PFSK-1 (cell line): ENCODE measurements around the gene HS6ST3.

Experiments
- FOXP2 ChIP-seq: optimal IDR thresholded peaks from 2 replicates; pipeline ENCODE3; 2011; ENCODE audit warnings: borderline replicate concordance, control low read depth, inconsistent platforms; ENCODE audit not compliant: insufficient read depth; ENCODE audit errors: extremely low read length, extremely low read depth
- POLR2AphosphoS5 ChIP-seq: IDR thresholded peaks from 2 replicates; pipeline ENCODE4 v1.6.1; 2012; ENCODE audit warnings: low read depth, mild to moderate bottlenecking, control low read depth, low read length, moderate library complexity
- REST ChIP-seq, 2 experiments: IDR thresholded peaks; 2 replicates each; pipeline versions ENCODE4 v1.6.1 to v1.8.0; 2011 to 2012; ENCODE audit warnings: low read depth in 2 of 2, low read length in 2 of 2, control low read depth in 1 of 2, inconsistent platforms in 1 of 2, mild to moderate bottlenecking in 1 of 2, moderate library complexity in 1 of 2; ENCODE audit not compliant: insufficient read depth in 1 of 2
- SIN3A ChIP-seq: IDR thresholded peaks from 2 replicates; pipeline ENCODE4 v1.6.1; 2012; ENCODE audit warnings: mild to moderate bottlenecking, low read length, moderate library complexity, borderline replicate concordance; ENCODE audit not compliant: insufficient read depth
- TAF1 ChIP-seq: IDR thresholded peaks from 2 replicates; pipeline ENCODE4 v1.6.1; 2012; ENCODE audit warnings: low read length, control low read depth, borderline replicate concordance; ENCODE audit not compliant: insufficient read depth

The HS6ST3 gene

GRCh38 chr13:96450326-96451020 lies 360.6 kb downstream of the HS6ST3 start:
- no peak for TF ChIP-seq REST (IDR thresholded peaks at IDR 0.05; ENCODE audit: insufficient read depth in 1 of 2, low read depth in 2 of 2, low read length in 2 of 2)
- no peak for TF ChIP-seq TAF1
- no peak for TF ChIP-seq FOXP2
- TF ChIP-seq POLR2AphosphoS5: no peak
- TF ChIP-seq SIN3A: no peak

- no peak for TF ChIP-seq TAF1
- TF ChIP-seq REST (IDR thresholded peaks at IDR 0.05; ENCODE audit: insufficient read depth in 1 of 2, low read depth in 2 of 2, low read length in 2 of 2): no peak
- TF ChIP-seq SIN3A: no peak
- no peak for TF ChIP-seq FOXP2
- no peak for TF ChIP-seq POLR2AphosphoS5
Observed at GRCh38 chr13:96454466-96454865, 364.6 kb downstream of the HS6ST3 start.

- TF ChIP-seq REST (IDR thresholded peaks at IDR 0.05; ENCODE audit: insufficient read depth in 1 of 2, low read depth in 2 of 2, low read length in 2 of 2) (no peak), POLR2AphosphoS5 (no peak), TAF1 (no peak), FOXP2 (no peak), SIN3A (no peak)
Observed at GRCh38 chr13:96460609-96461008, 370.7 kb downstream of the HS6ST3 start.

- TF ChIP-seq SIN3A: no peak
- no peak for TF ChIP-seq REST (IDR thresholded peaks at IDR 0.05; ENCODE audit: insufficient read depth in 1 of 2, low read depth in 2 of 2, low read length in 2 of 2)
- no peak for TF ChIP-seq FOXP2
- no peak for TF ChIP-seq TAF1
- no peak for TF ChIP-seq POLR2AphosphoS5
Observed at GRCh38 chr13:96473526-96474180, 383.7 kb downstream of the HS6ST3 start.
